Stomach (tissue), 4 donors: Measurements from ENCODE around the gene YARS1.

ENCODE experiments used
- CTCF ChIP-seq, 7 experiments: fragments of 450-650 bp in 4 of 7; fragments of 200-600 bp in 3 of 7; sonication (generic) in 3 of 7; IDR thresholded peaks; one replicate each; pipeline ENCODE4 v1.5.1; 2016 to 2019; ENCODE audit warnings: antibody characterized with exemption in 7 of 7, control low read depth in 2 of 7, mild to moderate bottlenecking in 1 of 7
- POLR2A ChIP-seq, 4 donors: fragments of 450-650 bp; IDR thresholded peaks; one replicate each; pipeline ENCODE4 v1.6.1; 2016; ENCODE audit warnings: antibody characterized with exemption in 4 of 4, control low read depth in 2 of 4, mild to moderate bottlenecking in 1 of 4, moderate library complexity in 1 of 4

GRCh38 chr1:32797456-32797855, 19.7 kb downstream of the YARS1 start:
- TF ChIP-seq CTCF (IDR thresholded peaks at IDR 0.05) (no peak), POLR2A (IDR thresholded peaks at IDR 0.05) (no peak)
